BJ (cell line): ENCODE measurements around the gene MBLAC1. TPM values are rescaled to one million over a fixed set of nuclear protein-coding genes. Genes with fewer than 3 reads are reported as not detected.
A peak's percentile ranks its signal among the peaks of the same experiment; 100 is the strongest.

Experiments used
- CTCF ChIA-PET: fragments of 350-600 bp; formaldehyde crosslinking; extraction: SDS; loops from one replicate; lab custom pipeline; 2021; ENCODE audit warnings: antibody characterized with exemption, inconsistent platforms; lab: Yijun Ruan, JAX
- POLR2A ChIA-PET: fragments of 300-600 bp; sonication (Branson Sonifier 250); formaldehyde crosslinking; extraction: SDS; loops from one replicate; lab custom pipeline; 2021; ENCODE audit warnings: antibody characterized with exemption; lab: Charles Lee
- DNase-seq: peaks from one replicate; pipeline ENCODE4 v3.0.0-alpha.2; 2011; ENCODE audit warnings: low read depth
- H3K27me3 ChIP-seq: 2 replicates; pipeline ENCODE4 v1.6.0; 2011; ENCODE audit warnings: low read length; ENCODE audit not compliant: control insufficient read depth, insufficient read depth
- H3K36me3 ChIP-seq: 2 replicates; pipeline ENCODE4 v1.5.1; 2011; ENCODE audit warnings: low read length; ENCODE audit not compliant: control insufficient read depth, insufficient read depth
- H3K4me3 ChIP-seq: 2 replicates; pipeline ENCODE4 v1.5.1; 2011; ENCODE audit warnings: low read depth, mild to moderate bottlenecking, control low read depth, low read length
- CTCF ChIP-seq: IDR thresholded peaks from 2 replicates; pipeline ENCODE4 v1.5.1; 2011; ENCODE audit warnings: low read depth, mild to moderate bottlenecking, control low read depth, inconsistent platforms, low read length, moderate library complexity; ENCODE audit not compliant: insufficient read depth
- polyA plus RNA-seq: library from polyadenylated mRNA; depleted of rRNA; stranded (reverse); fragments of >200 nt; gene quantifications from 2 replicates; pipeline ENCODE4 v1.2.3, GENCODE V29; 2011

MBLAC1 gene
- polyA plus RNA-seq, 1 experiment: 1.6 TPM

DNA sequence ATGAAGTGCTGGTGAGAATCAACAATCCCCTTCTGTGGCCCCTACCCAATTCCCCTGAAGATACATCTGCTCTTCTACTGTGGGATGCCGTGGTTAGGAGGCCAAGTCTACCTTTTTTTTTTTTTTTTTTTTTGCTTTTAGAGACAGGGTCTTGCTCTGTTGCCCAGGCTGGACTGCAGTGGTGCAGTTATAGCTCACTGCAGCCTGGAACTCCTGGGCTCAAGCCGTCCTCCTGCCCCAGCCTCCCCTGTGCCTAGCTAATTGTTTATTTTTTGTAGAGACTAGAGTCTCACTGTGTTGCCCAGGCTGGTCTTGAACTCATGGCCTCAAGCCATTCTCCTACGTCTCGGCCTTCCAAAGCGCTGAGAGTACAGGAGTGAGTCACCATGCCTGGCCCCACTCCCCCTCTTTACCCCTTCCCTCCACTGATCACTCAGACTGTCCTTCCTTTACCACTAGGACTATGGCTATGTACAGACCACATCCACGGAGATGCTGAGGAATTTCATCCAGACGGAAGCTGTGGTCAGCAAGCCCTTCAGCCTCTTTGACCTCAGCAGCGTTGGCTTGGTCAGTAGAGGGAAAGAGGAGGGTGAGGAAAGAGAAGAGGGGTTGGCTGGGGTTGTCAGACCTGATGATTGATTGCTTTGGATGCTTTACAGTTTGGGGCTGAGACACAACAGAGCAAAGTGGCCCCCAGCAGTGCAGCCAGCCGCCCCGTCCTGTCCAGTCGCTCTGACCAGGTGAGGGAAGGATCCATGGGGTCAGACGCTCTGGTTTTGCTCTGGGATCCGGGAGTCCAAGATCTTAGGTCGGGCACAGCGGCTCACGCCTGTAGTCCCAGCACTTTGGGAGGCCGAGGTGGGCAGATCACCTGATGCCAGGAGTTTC is 23.6 kb upstream of the MBLAC1 start:
- DNase-seq: peak; percentile 42
- no peak for TF ChIP-seq CTCF
- CTCF ChIA-PET: interaction anchor here (1.0 to 1.4 kb wide), 2 partner anchors 11 to 15 kb away, joined by 3 to 4 read pairs; partner anchors contain the start of gene COPS6
- peaks cover 29% of the 10 kb centered on the region for H3K36me3 ChIP-seq
- H3K27me3 ChIP-seq: no peaks in the 10 kb centered on the region
- POLR2A ChIA-PET: no interaction called here
- H3K4me3 ChIP-seq: no peak overlapping the region

GRCh38 chr7:100105534-100105933 is 21.2 kb upstream of the MBLAC1 start:
- ChIA-PET CTCF (no interaction called here), POLR2A (no interaction called here)
- no peaks in the 10 kb centered on the region for H3K27me3 ChIP-seq
- DNase-seq: no peak
- peaks cover 25% of the 10 kb centered on the region for H3K36me3 ChIP-seq
- TF ChIP-seq CTCF: no peak
- no peak overlapping the region for H3K4me3 ChIP-seq

GRCh38 chr7:100106633-100107032 is 20.1 kb upstream of the MBLAC1 start:
- Histone ChIP-seq H3K36me3 (peaks cover 29% of the 10 kb centered on the region), H3K4me3 (no peak overlapping the region), H3K27me3 (no peaks in the 10 kb centered on the region)
- DNase-seq: no peak
- CTCF ChIA-PET: no interaction called here
- POLR2A ChIA-PET: no interaction called here
- TF ChIP-seq CTCF: no peak

- CTCF ChIA-PET: no interaction called here
- no peak for DNase-seq
- no peak for TF ChIP-seq CTCF
- POLR2A ChIA-PET: no interaction called here
- Histone ChIP-seq H3K36me3 (peaks cover 33% of the 10 kb centered on the region), H3K4me3 (no peak overlapping the region), H3K27me3 (no peaks in the 10 kb centered on the region)
Observed at GRCh38 chr7:100107125-100107737, 19.5 kb upstream of the MBLAC1 start.

DNA sequence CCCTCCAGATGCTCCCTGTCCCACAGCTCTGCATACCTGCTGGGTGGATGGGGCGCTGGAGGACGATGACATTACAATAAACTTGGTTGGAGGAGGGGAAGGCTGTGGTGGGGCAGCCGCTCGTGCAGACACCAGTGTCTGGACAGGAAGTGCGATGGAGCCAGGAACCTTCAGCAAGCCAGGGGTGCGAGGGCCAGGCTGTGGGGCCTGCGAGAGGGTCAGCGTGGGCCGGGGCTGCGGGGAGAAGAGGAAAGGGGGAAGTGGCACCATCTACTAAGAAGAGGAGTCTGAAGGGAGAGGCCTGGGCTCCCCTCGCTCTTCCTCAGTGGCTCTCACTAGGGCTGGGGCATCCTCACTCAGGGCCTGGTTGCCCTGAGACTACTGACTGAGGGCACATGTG is 18.9 kb upstream of the MBLAC1 start:
- ChIA-PET CTCF (no interaction called here), POLR2A (no interaction called here)
- no peak for DNase-seq
- H3K4me3 ChIP-seq: no peak overlapping the region
- H3K36me3 ChIP-seq: peaks cover 38% of the 10 kb centered on the region
- no peaks in the 10 kb centered on the region for H3K27me3 ChIP-seq
- TF ChIP-seq CTCF: no peak
